Tibial nerve (tissue), 4 donors: ENCODE results near the gene HYDIN. TPM values are rescaled to one million over a fixed set of nuclear protein-coding genes. Genes with fewer than 3 reads are reported as not detected.

Experiments used
- DNase-seq, 2 donors: peaks; one replicate each; pipeline ENCODE4 v3.0.0-alpha.2; 2019; ENCODE audit warnings: low spot score in 2 of 2
- H3K27ac ChIP-seq, 4 donors: fragments of 200-600 bp; sonication (generic) in 3 of 4; one replicate each; pipeline ENCODE4 v1.5.1; 2017 to 2019; ENCODE audit warnings: mild to moderate bottlenecking in 1 of 4
- H3K27me3 ChIP-seq, 2 donors: fragments of 200-600 bp; sonication (generic) in 1 of 2; one replicate each; pipeline versions ENCODE4 v1.5.1 to v1.6.0; 2017 to 2019
- H3K36me3 ChIP-seq, 3 donors: fragments of 200-600 bp; sonication (generic); one replicate each; pipeline ENCODE4 v1.5.1; 2018 to 2019
- H3K4me1 ChIP-seq, 4 donors: fragments of 200-600 bp; sonication (generic) in 3 of 4; one replicate each; pipeline ENCODE4 v1.5.1; 2017 to 2019
- H3K4me3 ChIP-seq, 4 donors: fragments of 200-600 bp; sonication (generic) in 3 of 4; one replicate each; pipeline ENCODE4 v1.5.1; 2017 to 2019; ENCODE audit warnings: mild to moderate bottlenecking in 1 of 4, moderate library complexity in 1 of 4
- H3K9me3 ChIP-seq, 4 donors: fragments of 200-600 bp; sonication (generic) in 3 of 4; one replicate each; pipeline ENCODE4 v1.5.1; 2017 to 2019
- CTCF ChIP-seq, 5 experiments: fragments of 200-600 bp in 3 of 5; fragments of 450-650 bp in 2 of 5; sonication (generic) in 3 of 5; IDR thresholded peaks; one replicate each; pipeline ENCODE4 v1.5.1; 2016 to 2019; ENCODE audit warnings: antibody characterized with exemption in 5 of 5, mild to moderate bottlenecking in 3 of 5, moderate library complexity in 2 of 5
- EP300 ChIP-seq, 2 donors: sonication (generic); formaldehyde crosslinking; IDR thresholded peaks; one replicate each; pipeline ENCODE4 v1.6.1; 2017; ENCODE audit warnings: antibody characterized with exemption in 2 of 2, mild to moderate bottlenecking in 1 of 2
- POLR2A ChIP-seq, 2 donors: fragments of 450-650 bp; IDR thresholded peaks; one replicate each; pipeline ENCODE4 v1.6.1; 2017; ENCODE audit warnings: antibody characterized with exemption in 2 of 2, mild to moderate bottlenecking in 2 of 2, moderate library complexity in 2 of 2
- WGBS, 2 donors: methylation state at CpG; one replicate each; pipeline ENCODE4 v1.1.5; 2018; 5-methylcytosine and 5-hydroxymethylcytosine counted together
- total RNA-seq, 4 donors: library from RNA; depleted of rRNA; stranded (reverse); fragments of >200 nt; gene quantifications; one replicate each; pipeline ENCODE4 v1.1.0, GENCODE V29; 2016

The HYDIN gene
- total RNA-seq, 4 donors from 2014 or later, result 0.21 to 3.1 (median 0.91) TPM

- Histone ChIP-seq H3K36me3 (peaks cover 0 to 86% (median 40%) of the 10 kb centered on the region in 3 donors), H3K9me3 (no peaks in the 10 kb centered on the region), H3K4me3 (no peak overlapping the region), H3K4me1 (peaks cover 0 to 11% (median 0%) of the 10 kb centered on the region in 4 donors), H3K27me3 (no peaks in the 10 kb centered on the region), H3K27ac (no peak overlapping the region)
- TF ChIP-seq CTCF (IDR thresholded peaks at IDR 0.05) (no peak), POLR2A (IDR thresholded peaks at IDR 0.05) (no peak), EP300 (IDR thresholded peaks at IDR 0.05) (no peak)
- WGBS, 2 donors, result 89 to 94% methylated on average over 21 of the region's 21 CpGs
- DNase-seq, result no peak
Measured at GRCh38 chr16:70784692-70785555, 445.6 kb downstream of the HYDIN start.

- Histone ChIP-seq H3K4me3 (no peak overlapping the region), H3K27ac (no peak overlapping the region), H3K36me3 (peaks cover 0 to 86% (median 48%) of the 10 kb centered on the region in 3 donors), H3K4me1 (peaks cover 0 to 6% (median 4%) of the 10 kb centered on the region in 4 donors), H3K9me3 (no peaks in the 10 kb centered on the region), H3K27me3 (no peaks in the 10 kb centered on the region)
- DNase-seq, result no peak
- WGBS, 2 donors, result 76 to 100% methylated on average over 3 of the region's 3 CpGs
- no peak for TF ChIP-seq POLR2A (IDR thresholded peaks at IDR 0.05)
Measured at GRCh38 chr16:70782237-70782636, 448.3 kb downstream of the HYDIN start.

- no peak overlapping the region for H3K4me3 ChIP-seq
- peaks cover 0 to 6% (median 4%) of the 10 kb centered on the region in 4 donors for H3K4me1 ChIP-seq
- WGBS, 2 donors, result 95 to 98% methylated on average over 12 to 13 of the region's 14 CpGs
- H3K27me3 ChIP-seq, result no peaks in the 10 kb centered on the region
- no peak for DNase-seq
- no peak overlapping the region for H3K27ac ChIP-seq
- H3K9me3 ChIP-seq, result no peaks in the 10 kb centered on the region
- peaks cover 0 to 84% (median 48%) of the 10 kb centered on the region in 3 donors for H3K36me3 ChIP-seq
- TF ChIP-seq POLR2A (IDR thresholded peaks at IDR 0.05) (no peak), CTCF (IDR thresholded peaks at IDR 0.05) (no peak), EP300 (IDR thresholded peaks at IDR 0.05) (no peak)
Measured at GRCh38 chr16:70781800-70782199, 448.7 kb downstream of the HYDIN start.

GRCh38 chr16:70780546-70780945, 450.0 kb downstream of the HYDIN start:
- no peak for DNase-seq
- no peaks in the 10 kb centered on the region for H3K27me3 ChIP-seq
- peaks cover 0 to 6% (median 4%) of the 10 kb centered on the region in 4 donors for H3K4me1 ChIP-seq
- no peaks in the 10 kb centered on the region for H3K9me3 ChIP-seq
- WGBS, 2 donors, result 93 to 96% methylated on average over 6 to 10 of the region's 10 CpGs
- no peak overlapping the region for H3K4me3 ChIP-seq
- TF ChIP-seq POLR2A (IDR thresholded peaks at IDR 0.05) (no peak), CTCF (IDR thresholded peaks at IDR 0.05) (no peak), EP300 (IDR thresholded peaks at IDR 0.05) (no peak)
- no peak overlapping the region for H3K27ac ChIP-seq
- H3K36me3 ChIP-seq, result peaks cover 0 to 71% (median 48%) of the 10 kb centered on the region in 3 donors

- Histone ChIP-seq H3K27me3 (no peaks in the 10 kb centered on the region), H3K4me1 (peaks cover 0 to 6% (median 4%) of the 10 kb centered on the region in 4 donors), H3K4me3 (no peak overlapping the region), H3K36me3 (peaks cover 0 to 63% (median 48%) of the 10 kb centered on the region in 3 donors), H3K27ac (no peak overlapping the region), H3K9me3 (no peaks in the 10 kb centered on the region)
- no peak for DNase-seq
- TF ChIP-seq EP300 (IDR thresholded peaks at IDR 0.05) (no peak), CTCF (IDR thresholded peaks at IDR 0.05) (no peak), POLR2A (IDR thresholded peaks at IDR 0.05) (no peak)
- 55 to 78% methylated on average over 1 of the region's 1 CpG for WGBS, 2 donors
Measured at GRCh38 chr16:70779361-70779760, 451.2 kb downstream of the HYDIN start.
